H1 (cell line): ENCODE measurements around the gene EVPL. TPM values are rescaled to one million over a fixed set of nuclear protein-coding genes. Genes with fewer than 3 reads are reported as not detected.

Experiments
- CTCF ChIA-PET: fragments of 300-600 bp; sonication (Branson Sonifier 250); formaldehyde crosslinking; loops from one replicate; lab custom pipeline; 2021; ENCODE audit not compliant: partially characterized antibody; lab: Charles Lee
- POLR2A ChIA-PET: fragments of 300-600 bp; sonication (Branson Sonifier 250); formaldehyde crosslinking; loops from one replicate; lab custom pipeline; 2021; ENCODE audit warnings: inconsistent platforms; ENCODE audit not compliant: partially characterized antibody; lab: Charles Lee
- DNase-seq, 2 experiments: peaks; one replicate each; pipeline versions ENCODE4 v3.0.0 to v3.0.0-alpha.2; 2010 to 2022; ENCODE audit warnings: low spot score in 2 of 2, low read depth in 1 of 2, mixed read lengths in 1 of 2
- FAIRE-seq: peaks from 2 replicates; lab custom pipeline; 2011; peaks lifted over from hg19 to GRCh38; lab: Jason Lieb, UNC
- H2AFZ ChIP-seq: 2 replicates; pipeline ENCODE4 v1.8.1; 2012; ENCODE audit warnings: low read length, inconsistent platforms
- H2AK5ac ChIP-seq: 2 replicates; pipeline ENCODE4 v1.6.1; 2013; ENCODE audit warnings: low read depth, low read length
- H2BK120ac ChIP-seq: replicated peaks from 2 replicates; pipeline ENCODE3; 2013; ENCODE audit warnings: low read depth, low read length, inconsistent platforms
- H2BK12ac ChIP-seq: 2 replicates; pipeline ENCODE4 v1.6.1; 2013; ENCODE audit warnings: low read depth, low read length
- H2BK15ac ChIP-seq: 2 replicates; pipeline ENCODE4 v1.6.1; 2013; ENCODE audit warnings: low read length
- H2BK20ac ChIP-seq: 2 replicates; pipeline ENCODE4 v1.6.1; 2013; ENCODE audit warnings: low read length
- H2BK5ac ChIP-seq: 2 replicates; pipeline ENCODE4 v1.6.1; 2013; ENCODE audit warnings: low read depth, low read length
- H3K14ac ChIP-seq: 2 replicates; pipeline ENCODE4 v1.6.1; 2013; ENCODE audit warnings: inconsistent platforms; ENCODE audit not compliant: insufficient read length
- H3K18ac ChIP-seq: 2 replicates; pipeline ENCODE4 v1.6.1; 2013; ENCODE audit warnings: low read length; ENCODE audit errors: extremely low read depth
- H3K23ac ChIP-seq: 2 replicates; pipeline ENCODE4 v1.6.1; 2013; ENCODE audit warnings: inconsistent platforms; ENCODE audit not compliant: insufficient read length
- H3K23me2 ChIP-seq: 2 replicates; pipeline ENCODE4 v1.6.1; 2013; ENCODE audit warnings: low read depth, low read length
- H3K27ac ChIP-seq: 2 replicates; pipeline ENCODE4 v1.6.1; 2011; ENCODE audit warnings: low read depth, low read length, inconsistent platforms
- H3K27me3 ChIP-seq, 4 experiments: replicated peaks in 1 of 4; 1 replicate in 1 of 4; 2 replicates in 3 of 4; pipeline versions ENCODE4 v1.6.1 to v1.8.1; 2011 to 2013; ENCODE audit warnings: low read length in 3 of 4, mild to moderate bottlenecking in 3 of 4, inconsistent platforms in 2 of 4, mixed read lengths in 2 of 4, moderate library complexity in 1 of 4; ENCODE audit not compliant: control insufficient read depth in 3 of 4, insufficient read depth in 3 of 4; ENCODE audit errors: extremely low read depth in 1 of 4
- H3K36me3 ChIP-seq, 4 experiments: 2 replicates each; pipeline versions ENCODE4 v1.6.1 to v1.8.1; 2011 to 2013; ENCODE audit warnings: mild to moderate bottlenecking in 4 of 4, low read length in 3 of 4, moderate library complexity in 2 of 4, control low read depth in 1 of 4, inconsistent platforms in 1 of 4; ENCODE audit not compliant: insufficient read depth in 4 of 4, control insufficient read depth in 2 of 4
- H3K4ac ChIP-seq: replicated peaks from 2 replicates; pipeline ENCODE3; 2013; ENCODE audit warnings: low read length, low read depth, mixed read lengths, inconsistent platforms; ENCODE audit not compliant: insufficient read length
- H3K4me1 ChIP-seq, 4 experiments: replicated peaks in 1 of 4; 1 replicate in 1 of 4; 2 replicates in 3 of 4; pipeline versions ENCODE4 v1.6.1 to v1.8.1; 2011 to 2013; ENCODE audit warnings: low read length in 3 of 4, inconsistent platforms in 2 of 4, mixed read lengths in 1 of 4; ENCODE audit not compliant: insufficient read depth in 4 of 4, control insufficient read depth in 3 of 4
- H3K4me2 ChIP-seq, 2 experiments: 2 replicates each; pipeline versions ENCODE4 v1.6.1 to v1.8.1; 2011 to 2013; ENCODE audit warnings: low read depth in 2 of 2, low read length in 2 of 2, control low read depth in 1 of 2, inconsistent platforms in 1 of 2, mild to moderate bottlenecking in 1 of 2; ENCODE audit not compliant: insufficient read depth in 1 of 2
- H3K4me3 ChIP-seq, 4 experiments: fragments of 200-600, 300-600 bp in 1 of 4; sonication (generic), shearing (Covaris generic), sonication (Bioruptor Twin) in 1 of 4; 2 replicates each; pipeline versions ENCODE4 v1.5.1 to v1.8.1; 2011 to 2016; ENCODE audit warnings: low read length in 4 of 4, low read depth in 3 of 4, control low read depth in 2 of 4, inconsistent platforms in 2 of 4, mild to moderate bottlenecking in 2 of 4, mixed read lengths in 1 of 4, moderate library complexity in 1 of 4; ENCODE audit not compliant: insufficient read depth in 2 of 4; ENCODE audit errors: extremely low read depth in 1 of 4
- H3K56ac ChIP-seq: replicated peaks from 2 replicates; pipeline ENCODE3; 2013; ENCODE audit warnings: low read depth, mild to moderate bottlenecking, mixed read lengths, low read length, inconsistent platforms; ENCODE audit not compliant: insufficient read length
- H3K79me1 ChIP-seq: 2 replicates; pipeline ENCODE4 v1.6.1; 2013; ENCODE audit warnings: low read depth, low read length, control low read depth
- H3K79me2 ChIP-seq, 2 experiments: 2 replicates each; pipeline versions ENCODE4 v1.6.1 to v1.8.1; 2012 to 2013; ENCODE audit warnings: low read length in 2 of 2, mild to moderate bottlenecking in 2 of 2, inconsistent platforms in 1 of 2; ENCODE audit not compliant: insufficient read depth in 2 of 2, control insufficient read depth in 1 of 2
- H3K9ac ChIP-seq, 4 experiments: replicated peaks in 1 of 4; 1 replicate in 1 of 4; 2 replicates in 3 of 4; pipeline versions ENCODE4 v1.6.1 to v1.8.1; 2011 to 2013; ENCODE audit warnings: low read depth in 3 of 4, low read length in 3 of 4, control low read depth in 2 of 4, mild to moderate bottlenecking in 2 of 4, moderate library complexity in 2 of 4, inconsistent platforms in 1 of 4; ENCODE audit errors: extremely low read depth in 1 of 4
- H3K9me3 ChIP-seq, 2 experiments: 2 replicates each; pipeline versions ENCODE4 v1.6.1 to v1.8.1; 2012 to 2013; ENCODE audit warnings: mild to moderate bottlenecking in 2 of 2, moderate library complexity in 2 of 2, control low read depth in 1 of 2, inconsistent platforms in 1 of 2, low read depth in 1 of 2, low read length in 1 of 2, mixed read lengths in 1 of 2; ENCODE audit not compliant: insufficient read depth in 2 of 2
- H4K20me1 ChIP-seq, 2 experiments: replicated peaks in 1 of 2; 2 replicates each; pipeline versions ENCODE3 to v1.8.1; 2011 to 2013; ENCODE audit warnings: inconsistent platforms in 2 of 2, low read length in 2 of 2, mild to moderate bottlenecking in 1 of 2; ENCODE audit not compliant: insufficient read depth in 2 of 2, control insufficient read depth in 1 of 2
- H4K5ac ChIP-seq: 2 replicates; pipeline ENCODE4 v1.6.1; 2013; ENCODE audit warnings: low read length, low read depth, mixed read lengths, inconsistent platforms; ENCODE audit not compliant: insufficient read length
- H4K8ac ChIP-seq: 2 replicates; pipeline ENCODE4 v1.8.0; 2013; ENCODE audit warnings: mild to moderate bottlenecking, moderate library complexity, low read length, inconsistent platforms; ENCODE audit not compliant: insufficient read depth; ENCODE audit errors: extremely low read depth
- H4K91ac ChIP-seq: replicated peaks from 2 replicates; pipeline ENCODE3; 2013; ENCODE audit warnings: low read length, mixed read lengths, inconsistent platforms; ENCODE audit not compliant: insufficient read length
- BRCA1 ChIP-seq: IDR thresholded peaks from 2 replicates; pipeline ENCODE4 v1.6.1; 2012; ENCODE audit warnings: low read depth, low read length, improper control_type of control experiment
- CHD2 ChIP-seq: IDR thresholded peaks from 2 replicates; pipeline ENCODE4 v1.6.1; 2012; ENCODE audit warnings: low read length, improper control_type of control experiment
- GTF2F1 ChIP-seq: IDR thresholded peaks from 2 replicates; pipeline ENCODE4 v1.6.1; 2012; ENCODE audit warnings: low read depth, low read length, improper control_type of control experiment, borderline replicate concordance
- RAD21 ChIP-seq, 2 experiments: IDR thresholded peaks in 1 of 2; conservative IDR thresholded peaks in 1 of 2; 2 replicates each; pipeline ENCODE4 v1.6.1; 2011; ENCODE audit warnings: low read depth in 2 of 2, low read length in 2 of 2, improper control_type of control experiment in 1 of 2, inconsistent platforms in 1 of 2, mild to moderate bottlenecking in 1 of 2, moderate library complexity in 1 of 2
- SP1 ChIP-seq: IDR thresholded peaks from 2 replicates; pipeline ENCODE4 v1.6.1; 2011; ENCODE audit warnings: low read depth, low read length
- YY1 ChIP-seq: IDR thresholded peaks from 2 replicates; pipeline ENCODE4 v1.6.1; 2011; ENCODE audit warnings: low read depth, mild to moderate bottlenecking, low read length
- WGBS, 2 experiments: shearing (Covaris generic) in 1 of 2; methylation state at CpG; one replicate each; pipeline versions ENCODE4 v1.1.6 to v1.1.7; 2013 to 2015; ENCODE audit warnings: low lambda C conversion rate in 2 of 2, mixed read lengths in 2 of 2, inconsistent platforms in 1 of 2, low coverage in 1 of 2, missing lambda C conversion rate in 1 of 2; ENCODE audit not compliant: insufficient replicate concordance in 2 of 2, insufficient coverage in 1 of 2, insufficient read length in 1 of 2; ENCODE audit errors: extremely low coverage in 1 of 2, missing lambda C conversion rate in 1 of 2; 5-methylcytosine and 5-hydroxymethylcytosine counted together
- polyA plus RNA-seq, 7 experiments: library from polyadenylated mRNA; depleted of rRNA in 3 of 7; stranded (reverse) in 5 of 7; unstranded in 2 of 7; fragments of >200 nt in 5 of 7; fragments of 200-250 nt in 2 of 7; gene quantifications; 1 replicate in 5 of 7; 2 replicates in 1 of 7; 4 replicates in 1 of 7; pipeline versions ENCODE4 v1.2.1 to v1.2.3, GENCODE V29; 2011 to 2013; ENCODE audit warnings: missing spikeins in 2 of 7, mixed read lengths in 2 of 7
- total RNA-seq: library from RNA; stranded (reverse); fragmentation: NEBNext Ultra II Directional; extraction: Animal tissue kit (Norgen Biotek cat#: 25700); gene quantifications from 2 replicates; pipeline ENCODE4 v1.2.1, GENCODE V29; 2021
- TF ChIP-seq, protein P1 (sequence below), 3 experiments: IDR thresholded peaks; 1 replicate in 2 of 3; 2 replicates in 1 of 3; pipeline versions ENCODE4 v1.5.1 to v1.6.1; 2011; ENCODE audit warnings: low read length in 3 of 3, mild to moderate bottlenecking in 3 of 3, inconsistent platforms in 2 of 3, low read depth in 1 of 3, moderate library complexity in 1 of 3; ENCODE audit not compliant: insufficient read depth in 1 of 3; ENCODE audit errors: control extremely low read depth in 1 of 3

EVPL gene
- total and polyA plus RNA-seq, 2 of the 8 experiments (the other 6 are each of a cell fraction or from before 2014, with no cell fraction given), result 0.20 to 0.99 TPM

DNA sequence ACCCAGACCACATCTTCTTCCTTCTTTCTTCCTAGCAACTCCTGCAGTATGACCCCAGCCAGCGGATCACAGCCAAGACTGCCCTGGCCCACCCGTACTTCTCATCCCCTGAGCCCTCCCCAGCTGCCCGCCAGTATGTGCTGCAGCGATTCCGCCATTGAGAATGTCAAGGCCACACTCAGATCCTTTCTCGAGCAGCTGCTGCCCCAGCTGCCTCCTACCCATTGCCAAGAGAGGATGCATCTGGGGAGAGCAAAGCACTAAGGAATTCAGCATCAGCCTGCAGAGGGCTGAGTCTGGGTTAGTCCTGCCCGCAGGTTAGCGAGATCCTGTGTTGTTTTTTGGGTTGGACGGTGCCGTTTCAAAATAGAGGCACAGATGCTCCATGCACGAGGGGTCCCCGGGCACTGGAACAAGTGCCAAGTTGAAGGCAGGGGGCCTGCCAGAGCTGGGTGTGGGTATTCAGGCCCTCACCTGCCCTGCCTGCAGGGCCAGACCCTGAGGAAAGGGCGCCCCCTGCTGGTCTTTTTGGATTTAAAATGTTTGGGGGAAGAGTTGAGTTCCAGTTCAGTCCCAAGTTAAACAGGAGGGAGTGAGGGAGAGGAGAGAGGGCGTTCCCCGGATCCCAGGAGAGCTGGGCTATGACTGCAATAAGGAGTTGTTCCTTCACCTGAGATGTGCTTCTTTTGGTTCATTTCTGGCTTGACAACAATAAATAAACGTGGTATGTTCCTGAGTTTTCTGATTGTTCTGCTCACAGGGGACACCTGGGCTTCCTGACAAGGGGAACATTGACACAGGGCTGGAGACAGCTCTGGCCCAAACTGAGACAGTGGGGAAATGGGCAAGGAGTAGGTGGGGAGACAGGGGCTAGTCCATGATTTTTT, 21.6 kb downstream of the EVPL start:
- no peak overlapping the region for H3K4me2 ChIP-seq
- H3K4me3 ChIP-seq, result no peak overlapping the region
- H2BK20ac ChIP-seq, result no peak overlapping the region
- TF ChIP-seq GTF2F1, result no peak
- TF ChIP-seq CHD2, result no peak
- TF ChIP-seq YY1, result no peak
- TF ChIP-seq, protein P1, sequence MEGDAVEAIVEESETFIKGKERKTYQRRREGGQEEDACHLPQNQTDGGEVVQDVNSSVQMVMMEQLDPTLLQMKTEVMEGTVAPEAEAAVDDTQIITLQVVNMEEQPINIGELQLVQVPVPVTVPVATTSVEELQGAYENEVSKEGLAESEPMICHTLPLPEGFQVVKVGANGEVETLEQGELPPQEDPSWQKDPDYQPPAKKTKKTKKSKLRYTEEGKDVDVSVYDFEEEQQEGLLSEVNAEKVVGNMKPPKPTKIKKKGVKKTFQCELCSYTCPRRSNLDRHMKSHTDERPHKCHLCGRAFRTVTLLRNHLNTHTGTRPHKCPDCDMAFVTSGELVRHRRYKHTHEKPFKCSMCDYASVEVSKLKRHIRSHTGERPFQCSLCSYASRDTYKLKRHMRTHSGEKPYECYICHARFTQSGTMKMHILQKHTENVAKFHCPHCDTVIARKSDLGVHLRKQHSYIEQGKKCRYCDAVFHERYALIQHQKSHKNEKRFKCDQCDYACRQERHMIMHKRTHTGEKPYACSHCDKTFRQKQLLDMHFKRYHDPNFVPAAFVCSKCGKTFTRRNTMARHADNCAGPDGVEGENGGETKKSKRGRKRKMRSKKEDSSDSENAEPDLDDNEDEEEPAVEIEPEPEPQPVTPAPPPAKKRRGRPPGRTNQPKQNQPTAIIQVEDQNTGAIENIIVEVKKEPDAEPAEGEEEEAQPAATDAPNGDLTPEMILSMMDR (IDR thresholded peaks at IDR 0.05; ENCODE audit: control extremely low read depth in 1 of 3, insufficient read depth in 1 of 3, low read depth in 1 of 3, low read length in 3 of 3), result peak; percentile 56 to 92 (median 69)
- TF ChIP-seq SP1, result no peak
- TF ChIP-seq RAD21 (IDR thresholded peaks at IDR 0.05 in 1 of 2, conservative IDR thresholded peaks at IDR 0.05 in 1 of 2; ENCODE audit: low read depth in 2 of 2, low read length in 2 of 2), result peak; percentile 83 to 90
- no peak for TF ChIP-seq BRCA1
- no peak overlapping the region for H2AFZ ChIP-seq
- H3K79me2 ChIP-seq, result no peaks in the 10 kb centered on the region
- no peak overlapping the region for H4K8ac ChIP-seq
- H3K79me1 ChIP-seq, result no peaks in the 10 kb centered on the region
- no peak overlapping the region for H3K4ac ChIP-seq
- H2BK5ac ChIP-seq, result no peak overlapping the region
- H4K5ac ChIP-seq, result no peak overlapping the region
- CTCF ChIA-PET, result interaction anchor here (0.6 to 32.0 kb wide), 31 partner anchors 9 to 444 kb away, joined by 3 to 885 read pairs (median 5); partner anchors contain the start of genes EVPL, MRPL38 and TRIM65
- H3K27ac ChIP-seq, result no peak overlapping the region
- H2BK120ac ChIP-seq, result no peak overlapping the region
- H3K23ac ChIP-seq, result no peak overlapping the region
- POLR2A ChIA-PET, result interaction anchor here (0.6 to 1.6 kb wide), 8 partner anchors 9 to 411 kb away, joined by 3 to 6 read pairs (median 3); partner anchors contain the start of genes FBF1 and MRPL38
- no peak overlapping the region for H2BK15ac ChIP-seq
- H3K4me1 ChIP-seq, result no peaks in the 10 kb centered on the region
- no peak overlapping the region for H3K56ac ChIP-seq
- DNase-seq (peak in 1 of 2 experiments; percentile 99), FAIRE-seq (peak; percentile 52)
- H4K20me1 ChIP-seq, result no peaks in the 10 kb centered on the region
- H2AK5ac ChIP-seq, result no peak overlapping the region
- H3K36me3 ChIP-seq, result no peaks in the 10 kb centered on the region; a peak in 2 of 8 replicates
- H3K18ac ChIP-seq, result no peak overlapping the region
- H4K91ac ChIP-seq, result no peak overlapping the region
- no peak overlapping the region for H3K14ac ChIP-seq
- H3K23me2 ChIP-seq, result no peaks in the 10 kb centered on the region
- H3K9ac ChIP-seq, result no peak overlapping the region
- WGBS, 2 experiments, result 78% methylated on average over 16 of the region's 16 CpGs; no CpG with 5 or more reads in 1 of the 2 experiments
- no peaks in the 10 kb centered on the region; a peak in 1 of 4 replicates for H3K9me3 ChIP-seq
- no peak overlapping the region for H2BK12ac ChIP-seq
- H3K27me3 ChIP-seq, result no peaks in the 10 kb centered on the region
